Measurements from ENCODE around the gene KLF9. TPM values are rescaled to one million over a fixed set of nuclear protein-coding genes. Genes with fewer than 3 reads are reported as not detected.
A peak's percentile ranks its signal among the peaks of the same experiment; 100 is the strongest.

Gene KLF9
- total RNA-seq, 3 donors from 2014 or later, result 129 to 223 (median 206) TPM

- TF ChIP-seq POLR2A (IDR thresholded peaks at IDR 0.05) (peak; percentile 60), CTCF (IDR thresholded peaks at IDR 0.05) (peak in 2 of 3 donors; percentile 10 to 39), POLR2AphosphoS5 (IDR thresholded peaks at IDR 0.05) (peak; percentile 85 to 95 (median 92))
- DNase-seq (ENCODE audit: low spot score in 2 of 2), result peak; percentile 97
- H3K4me1 ChIP-seq, result peaks cover 0 to 19% of the 10 kb centered on the region in 2 donors
- no peaks in the 10 kb centered on the region for H3K36me3 ChIP-seq
- H3K27ac ChIP-seq, result peak overlapping the region; percentile 100
- H3K4me3 ChIP-seq, result peak overlapping the region; percentile 39 to 65 (median 55)
- intact Hi-C loops (cut with DNase I; ENCODE audit: low total_unique reads), result loop anchor here (5.0 to 10.0 kb wide), 2 partner anchors 63 to 175 kb away; no protein-coding TSS in a partner anchor
- no peaks in the 10 kb centered on the region for H3K27me3 ChIP-seq
- H3K9me3 ChIP-seq, result no peaks in the 10 kb centered on the region
Measured at GRCh38 chr9:70419556-70420440, 5.3 kb upstream of the KLF9 start.

- peaks cover 0 to 19% of the 10 kb centered on the region in 2 donors for H3K4me1 ChIP-seq
- peak; percentile 96 to 98 for DNase-seq (ENCODE audit: low spot score in 2 of 2)
Measured at GRCh38 chr9:70418822-70419555, 4.5 kb upstream of the KLF9 start.

GRCh38 chr9:70415476-70415875 lies 1.0 kb upstream of the KLF9 start:
- TF ChIP-seq CTCF (IDR thresholded peaks at IDR 0.05) (no peak), POLR2A (IDR thresholded peaks at IDR 0.05) (no peak), POLR2AphosphoS5 (IDR thresholded peaks at IDR 0.05) (no peak)
- H3K27me3 ChIP-seq, result no peaks in the 10 kb centered on the region
- no peaks in the 10 kb centered on the region for H3K9me3 ChIP-seq
- H3K36me3 ChIP-seq, result no peaks in the 10 kb centered on the region
- DNase-seq (ENCODE audit: low spot score in 2 of 2), result no peak
- peak overlapping the region in 2 of 3 donors; percentile 79 to 98 for H3K4me3 ChIP-seq
- intact Hi-C loops (cut with DNase I; ENCODE audit: low total_unique reads), result loop anchor here (10.0 kb wide), 1 partner anchor 179 kb away; no protein-coding TSS in a partner anchor
- peak overlapping the region; percentile 98 to 100 for H3K27ac ChIP-seq
- peaks cover 0 to 6% of the 10 kb centered on the region in 2 donors for H3K4me1 ChIP-seq

More at GRCh38 chr9:70418822-70419555, 4.5 kb upstream of the KLF9 start:
- TF ChIP-seq CTCF (IDR thresholded peaks at IDR 0.05), result no peak
- peak; percentile 81 for TF ChIP-seq POLR2A (IDR thresholded peaks at IDR 0.05)
- peak; percentile 76 to 92 (median 89) for TF ChIP-seq POLR2AphosphoS5 (IDR thresholded peaks at IDR 0.05)
- Histone ChIP-seq H3K9me3 (no peaks in the 10 kb centered on the region), H3K27me3 (no peaks in the 10 kb centered on the region), H3K36me3 (no peaks in the 10 kb centered on the region), H3K27ac (peak overlapping the region; percentile 100), H3K4me3 (peak overlapping the region; percentile 39 to 65 (median 55))
- intact Hi-C loops (cut with DNase I; ENCODE audit: low total_unique reads), result loop anchor here (10.0 kb wide), 1 partner anchor 176 kb away; no protein-coding TSS in a partner anchor

GRCh38 chr9:70415041-70415440 lies 584 bp upstream of the KLF9 start:
- peak overlapping the region; percentile 98 to 100 for H3K27ac ChIP-seq
- no peaks in the 10 kb centered on the region for H3K9me3 ChIP-seq
- no peak for DNase-seq (ENCODE audit: low spot score in 2 of 2)
- peaks cover 0 to 6% of the 10 kb centered on the region in 2 donors for H3K4me1 ChIP-seq
- no peaks in the 10 kb centered on the region for H3K36me3 ChIP-seq
- no peaks in the 10 kb centered on the region for H3K27me3 ChIP-seq
- intact Hi-C loops (cut with DNase I; ENCODE audit: low total_unique reads), result loop anchor here (10.0 kb wide), 1 partner anchor 180 kb away; no protein-coding TSS in a partner anchor
- H3K4me3 ChIP-seq, result peak overlapping the region; percentile 79 to 98 (median 98)
- TF ChIP-seq POLR2AphosphoS5 (IDR thresholded peaks at IDR 0.05) (no peak), POLR2A (IDR thresholded peaks at IDR 0.05) (no peak), CTCF (IDR thresholded peaks at IDR 0.05) (no peak)
